GM12878 (cell line): Measurements from ENCODE around the gene NISCH. TPM values are rescaled to one million over a fixed set of nuclear protein-coding genes. Genes with fewer than 3 reads are reported as not detected.

Source experiments
- ATAC-seq: fragments of 200-7000 bp; cut with Tn5 transposase; 3 replicates; pipeline ENCODE4 v1.9.1; 2020; ENCODE audit warnings: mild to moderate bottlenecking, moderate library complexity
- BruUV-seq: library from RNA; stranded (reverse); fragments of 400-500 nt; replicated peaks from 2 replicates; lab custom pipeline; 2021; lab: Mats Ljungman, UMichigan
- CTCF ChIA-PET: fragments of 300-600 bp; sonication (Branson Sonifier 250); formaldehyde crosslinking; extraction: SDS; loops from one replicate; lab custom pipeline; 2021; ENCODE audit warnings: inconsistent platforms; lab: Yijun Ruan, JAX
- POLR2A ChIA-PET: fragments of 350-600 bp; formaldehyde crosslinking; extraction: SDS; loops from one replicate; lab custom pipeline; 2021; ENCODE audit warnings: inconsistent platforms; lab: Charles Lee
- RAD21 ChIA-PET: fragments of 300-600 bp; sonication (Branson Sonifier 250); formaldehyde crosslinking; loops from one replicate; lab custom pipeline; 2023; ENCODE audit warnings: antibody characterized with exemption; ENCODE audit not compliant: unreplicated experiment; lab: Charles Lee
- SMC1A ChIA-PET: fragments of 300-600 bp; sonication (Branson Sonifier 250); formaldehyde crosslinking; loops from one replicate; lab custom pipeline; 2023; ENCODE audit not compliant: unreplicated experiment, uncharacterized antibody; lab: Charles Lee
- DNase-seq: peaks from one replicate; pipeline ENCODE4 v3.0.0-alpha.2; 2011; ENCODE audit warnings: low read depth, low spot score
- FAIRE-seq: peaks from 3 replicates; lab custom pipeline; 2011; peaks lifted over from hg19 to GRCh38; lab: Jason Lieb, UNC
- H2AFZ ChIP-seq: 2 replicates; pipeline ENCODE4 v1.6.0; 2011; ENCODE audit warnings: low read depth, low read length, control low read depth; ENCODE audit not compliant: control insufficient read depth
- H3K27ac ChIP-seq: 2 replicates; pipeline ENCODE4 v1.5.1; 2011; ENCODE audit warnings: control low read depth; ENCODE audit not compliant: control insufficient read depth, insufficient read depth
- H3K27me3 ChIP-seq, 2 experiments: replicated peaks in 1 of 2; 2 replicates each; pipeline versions ENCODE4 v1.6.0 to v1.6.1; 2011; ENCODE audit warnings: low read length in 1 of 2; ENCODE audit not compliant: control insufficient read depth in 2 of 2, insufficient read depth in 2 of 2
- H3K36me3 ChIP-seq, 2 experiments: 2 replicates each; pipeline ENCODE4 v1.5.1; 2011; ENCODE audit warnings: low read length in 1 of 2; ENCODE audit not compliant: control insufficient read depth in 2 of 2, insufficient read depth in 2 of 2
- H3K4me1 ChIP-seq: 2 replicates; pipeline ENCODE4 v1.6.1; 2011; ENCODE audit warnings: mild to moderate bottlenecking, low read length, moderate library complexity, mixed read lengths; ENCODE audit not compliant: control insufficient read depth, insufficient read depth
- H3K4me2 ChIP-seq: 2 replicates; pipeline ENCODE4 v1.6.0; 2011; ENCODE audit warnings: control low read depth; ENCODE audit not compliant: control insufficient read depth, insufficient read depth
- H3K4me3 ChIP-seq: fragments of 200-600 bp; sonication (generic); 2 replicates; pipeline ENCODE4 v1.5.1; 2016
- H3K79me2 ChIP-seq: 2 replicates; pipeline ENCODE4 v1.6.0; 2011; ENCODE audit warnings: low read length; ENCODE audit not compliant: control insufficient read depth, insufficient read depth
- H3K9ac ChIP-seq: 2 replicates; pipeline ENCODE4 v1.8.0; 2011; ENCODE audit warnings: low read length, control low read depth, mixed read lengths; ENCODE audit not compliant: control insufficient read depth, insufficient read depth
- H3K9me3 ChIP-seq: replicated peaks from 3 replicates; pipeline ENCODE4 v1.5.1; 2011; ENCODE audit warnings: mild to moderate bottlenecking, low read length; ENCODE audit not compliant: control insufficient read depth, insufficient read depth
- H4K20me1 ChIP-seq: 2 replicates; pipeline ENCODE4 v1.6.0; 2011; ENCODE audit not compliant: control insufficient read depth, insufficient read depth
- EGR1 ChIP-seq, 2 experiments: IDR thresholded peaks; 1 replicate in 1 of 2; 2 replicates in 1 of 2; pipeline ENCODE4 v1.6.1; 2011 to 2012; ENCODE audit warnings: low read depth in 2 of 2, low read length in 2 of 2, borderline replicate concordance in 1 of 2, mild to moderate bottlenecking in 1 of 2, moderate library complexity in 1 of 2
- EP300 ChIP-seq, 2 experiments: fragments of 150-350 bp in 1 of 2; IDR thresholded peaks; 2 replicates each; pipeline ENCODE4 v1.6.1; 2011 to 2012; ENCODE audit warnings: low read depth in 2 of 2, low read length in 2 of 2, borderline replicate concordance in 1 of 2, improper control_type of control experiment in 1 of 2, inconsistent platforms in 1 of 2; ENCODE audit not compliant: control insufficient read depth in 1 of 2
- IRF4 ChIP-seq: IDR thresholded peaks from 2 replicates; pipeline ENCODE4 v1.6.1; 2011; ENCODE audit warnings: low read depth, low read length
- SRF ChIP-seq, 2 experiments: IDR thresholded peaks; 2 replicates each; pipeline ENCODE4 v1.6.1; 2011; ENCODE audit warnings: low read depth in 2 of 2, low read length in 2 of 2, mild to moderate bottlenecking in 1 of 2, moderate library complexity in 1 of 2
- TARDBP ChIP-seq: IDR thresholded peaks from 2 replicates; pipeline ENCODE4 v1.6.1; 2016; ENCODE audit warnings: borderline replicate concordance
- ZNF384 ChIP-seq: IDR thresholded peaks from 2 replicates; pipeline ENCODE4 v1.6.1; 2012; ENCODE audit warnings: low read depth, mild to moderate bottlenecking, low read length, improper control_type of control experiment, borderline replicate concordance
- WGBS: methylation state at CpG from one replicate; pipeline ENCODE4 v1.1.6; 2016; ENCODE audit warnings: low lambda C conversion rate; ENCODE audit not compliant: insufficient replicate concordance, insufficient coverage; ENCODE audit errors: missing lambda C conversion rate; 5-methylcytosine and 5-hydroxymethylcytosine counted together
- in situ Hi-C: fragments of 300-500 bp; cut with MboI; formaldehyde crosslinking; loops from 9 replicates; pipeline ENCODE4 v1.14.3; 2018; ENCODE audit warnings: mixed read lengths
- intact Hi-C: fragments of 100-400 bp; cut with micrococcal nuclease; formaldehyde crosslinking; loops from one replicate; pipeline ENCODE4 v1.14.2; 2022; ENCODE audit not compliant: unreplicated experiment
- polyA plus RNA-seq, 11 experiments: library from polyadenylated mRNA; depleted of rRNA in 4 of 11; unstranded in 6 of 11; stranded (reverse) in 5 of 11; fragments of >200 nt; fragmentation: Nextera tagmentation in 4 of 11; fragmentation: Illumina TruSeq in 1 of 11; extraction: Ambion mirVana in 4 of 11; extraction: Trizol in 1 of 11; gene quantifications; 1 replicate in 1 of 11; 2 replicates in 10 of 11; pipeline versions ENCODE4 v1.2.1 to v1.2.3, GENCODE V29; 2011 to 2016; ENCODE audit warnings: inconsistent platforms in 2 of 11, missing spikeins in 2 of 11, low read depth in 1 of 11
- total RNA-seq, 4 experiments: library from RNA; depleted of rRNA in 3 of 4; stranded (reverse); fragments of >200 nt in 3 of 4; fragmentation: Illumina TruSeq in 1 of 4; extraction: Trizol in 1 of 4; gene quantifications; 2 replicates each; pipeline versions ENCODE4 v1.2.1 to v1.2.3, GENCODE V29; 2013 to 2021
- TF ChIP-seq, protein P1 (sequence below): IDR thresholded peaks from 2 replicates; pipeline ENCODE4 v1.6.1; 2012; ENCODE audit warnings: low read depth, low read length, improper control_type of control experiment
- TF ChIP-seq, protein P2 (sequence below): IDR thresholded peaks from 2 replicates; pipeline ENCODE4 v1.6.1; 2012; ENCODE audit warnings: low read depth, low read length, improper control_type of control experiment
- TF ChIP-seq, protein P3 (sequence below): IDR thresholded peaks from 2 replicates; pipeline ENCODE4 v1.6.1; 2011; ENCODE audit warnings: mild to moderate bottlenecking, low read depth, low read length, moderate library complexity; ENCODE audit not compliant: insufficient replicate concordance
- TF ChIP-seq, protein P4 (sequence below): IDR thresholded peaks from 2 replicates; pipeline ENCODE4 v1.6.1; 2012; ENCODE audit warnings: low read length, inconsistent platforms

NISCH gene
- total and polyA plus RNA-seq, 10 of the 15 experiments (the other 5 are each of a cell fraction or from before 2014, with no cell fraction given): 0.76 to 52.5 (median 24.6) TPM

DNA sequence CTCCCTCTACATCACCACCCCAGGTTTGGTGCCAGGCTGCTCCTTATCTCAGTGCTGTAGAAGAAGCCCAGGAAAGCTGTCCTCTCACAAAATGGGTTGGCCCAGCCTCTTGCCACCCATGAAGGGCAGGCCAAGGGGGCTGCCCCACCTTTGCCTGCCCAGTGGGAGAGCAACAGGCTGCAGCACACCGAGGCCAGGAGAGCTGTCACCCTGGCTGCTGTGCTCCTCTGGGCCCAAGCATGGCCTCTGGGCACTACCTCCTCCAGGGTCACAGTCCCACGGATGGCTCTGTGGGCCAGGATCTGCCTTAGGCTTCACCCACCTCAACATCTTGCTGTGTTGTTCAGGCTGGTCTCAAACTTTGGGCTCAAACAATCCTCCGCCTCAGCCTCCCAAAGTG lies 33.3 kb downstream of the NISCH start:
- BruUV-seq: no TSS peak
- in situ Hi-C loops: no loop called here
- Histone ChIP-seq H3K9me3 (no peaks in the 10 kb centered on the region), H3K4me3 (no peak overlapping the region), H4K20me1 (no peaks in the 10 kb centered on the region), H3K4me1 (no peaks in the 10 kb centered on the region), H3K79me2 (no peaks in the 10 kb centered on the region), H3K27me3 (no peaks in the 10 kb centered on the region), H2AFZ (no peak overlapping the region), H3K36me3 (peaks cover 6 to 30% of the 10 kb centered on the region in 2 experiments; a peak in 3 of 4 replicates), H3K27ac (no peak overlapping the region), H3K4me2 (no peak overlapping the region), H3K9ac (no peak overlapping the region)
- RAD21 ChIA-PET: no interaction called here
- ATAC-seq (no peak), FAIRE-seq (no peak), DNase-seq (no peak)
- POLR2A ChIA-PET: no interaction called here
- CTCF ChIA-PET: no interaction called here
- SMC1A ChIA-PET: no interaction called here
- 69% methylated on average over 3 of the region's 3 CpGs for WGBS
- intact Hi-C loops: no loop called here
- TF ChIP-seq TARDBP (no peak), ZNF384 (no peak), EGR1 (IDR thresholded peaks at IDR 0.05; ENCODE audit: borderline replicate concordance in 1 of 2, low read depth in 2 of 2, low read length in 2 of 2) (no peak), EP300 (IDR thresholded peaks at IDR 0.05; ENCODE audit: borderline replicate concordance in 1 of 2, control insufficient read depth in 1 of 2, low read depth in 2 of 2, low read length in 2 of 2) (no peak), IRF4 (no peak), SRF (IDR thresholded peaks at IDR 0.05; ENCODE audit: low read depth in 2 of 2, low read length in 2 of 2) (no peak)
- TF ChIP-seq, protein P1, sequence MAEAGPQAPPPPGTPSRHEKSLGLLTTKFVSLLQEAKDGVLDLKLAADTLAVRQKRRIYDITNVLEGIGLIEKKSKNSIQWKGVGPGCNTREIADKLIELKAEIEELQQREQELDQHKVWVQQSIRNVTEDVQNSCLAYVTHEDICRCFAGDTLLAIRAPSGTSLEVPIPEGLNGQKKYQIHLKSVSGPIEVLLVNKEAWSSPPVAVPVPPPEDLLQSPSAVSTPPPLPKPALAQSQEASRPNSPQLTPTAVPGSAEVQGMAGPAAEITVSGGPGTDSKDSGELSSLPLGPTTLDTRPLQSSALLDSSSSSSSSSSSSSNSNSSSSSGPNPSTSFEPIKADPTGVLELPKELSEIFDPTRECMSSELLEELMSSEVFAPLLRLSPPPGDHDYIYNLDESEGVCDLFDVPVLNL: no peak
- TF ChIP-seq, protein P2, sequence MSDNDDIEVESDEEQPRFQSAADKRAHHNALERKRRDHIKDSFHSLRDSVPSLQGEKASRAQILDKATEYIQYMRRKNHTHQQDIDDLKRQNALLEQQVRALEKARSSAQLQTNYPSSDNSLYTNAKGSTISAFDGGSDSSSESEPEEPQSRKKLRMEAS: no peak
- TF ChIP-seq, protein P3, sequence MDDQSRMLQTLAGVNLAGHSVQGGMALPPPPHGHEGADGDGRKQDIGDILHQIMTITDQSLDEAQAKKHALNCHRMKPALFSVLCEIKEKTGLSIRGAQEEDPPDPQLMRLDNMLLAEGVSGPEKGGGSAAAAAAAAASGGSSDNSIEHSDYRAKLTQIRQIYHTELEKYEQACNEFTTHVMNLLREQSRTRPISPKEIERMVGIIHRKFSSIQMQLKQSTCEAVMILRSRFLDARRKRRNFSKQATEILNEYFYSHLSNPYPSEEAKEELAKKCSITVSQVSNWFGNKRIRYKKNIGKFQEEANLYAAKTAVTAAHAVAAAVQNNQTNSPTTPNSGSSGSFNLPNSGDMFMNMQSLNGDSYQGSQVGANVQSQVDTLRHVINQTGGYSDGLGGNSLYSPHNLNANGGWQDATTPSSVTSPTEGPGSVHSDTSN: no peak
- TF ChIP-seq, protein P4, sequence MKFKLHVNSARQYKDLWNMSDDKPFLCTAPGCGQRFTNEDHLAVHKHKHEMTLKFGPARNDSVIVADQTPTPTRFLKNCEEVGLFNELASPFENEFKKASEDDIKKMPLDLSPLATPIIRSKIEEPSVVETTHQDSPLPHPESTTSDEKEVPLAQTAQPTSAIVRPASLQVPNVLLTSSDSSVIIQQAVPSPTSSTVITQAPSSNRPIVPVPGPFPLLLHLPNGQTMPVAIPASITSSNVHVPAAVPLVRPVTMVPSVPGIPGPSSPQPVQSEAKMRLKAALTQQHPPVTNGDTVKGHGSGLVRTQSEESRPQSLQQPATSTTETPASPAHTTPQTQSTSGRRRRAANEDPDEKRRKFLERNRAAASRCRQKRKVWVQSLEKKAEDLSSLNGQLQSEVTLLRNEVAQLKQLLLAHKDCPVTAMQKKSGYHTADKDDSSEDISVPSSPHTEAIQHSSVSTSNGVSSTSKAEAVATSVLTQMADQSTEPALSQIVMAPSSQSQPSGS: no peak
